ENCODE measurements around the gene ZSCAN12.
A peak's percentile ranks its signal among the peaks of the same experiment; 100 is the strongest.
"Not testable (repeated sequence)": the region's sequence is repeated elsewhere in the genome, so short reads cannot be mapped to it uniquely, and the experiment has no call there.

ZSCAN12 gene

GRCh38 chr6:28399350-28400121, at the start of gene ZSCAN12:
TSS of gene ZSCAN12 (minus strand) at chr6:28399747. CDS start at chr6:28398405, 1,342 bp downstream.
- DNase-seq (ENCODE audit: low read depth in 2 of 2) = peak; percentile 76 to 79

- no peak for DNase-seq (ENCODE audit: low read depth in 2 of 2)
Observed at GRCh38 chr6:28449056-28449455, 49.5 kb upstream of the ZSCAN12 start.

GRCh38 chr6:28447512-28447906, 48.0 kb upstream of the ZSCAN12 start:
- DNase-seq (ENCODE audit: low read depth in 2 of 2) = not testable (repeated sequence)

GRCh38 chr6:28446818-28447511, 47.4 kb upstream of the ZSCAN12 start:
- no peak for DNase-seq (ENCODE audit: low read depth in 2 of 2)

GRCh38 chr6:28444759-28445158, 45.2 kb upstream of the ZSCAN12 start:
- not testable (repeated sequence) for DNase-seq (ENCODE audit: low read depth in 2 of 2)

GRCh38 chr6:28443112-28443773, 43.7 kb upstream of the ZSCAN12 start, which contains the start of gene ZSCAN23:
TSS of gene ZSCAN23 (minus strand) at chr6:28443491. CDS start at chr6:28436266, 7,225 bp downstream.
- DNase-seq (ENCODE audit: low read depth in 2 of 2) = peak; percentile 64 to 66

GRCh38 chr6:28442586-28442985, 43.0 kb upstream of the ZSCAN12 start:
- no peak for DNase-seq (ENCODE audit: low read depth in 2 of 2)

- DNase-seq (ENCODE audit: low read depth in 2 of 2) = no peak
Observed at GRCh38 chr6:28436404-28436803, 36.9 kb upstream of the ZSCAN12 start.

- no peak for DNase-seq (ENCODE audit: low read depth in 2 of 2)
Observed at GRCh38 chr6:28433119-28433518, 33.6 kb upstream of the ZSCAN12 start.

GRCh38 chr6:28429781-28430180, 30.2 kb upstream of the ZSCAN12 start:
- DNase-seq (ENCODE audit: low read depth in 2 of 2) = no peak

- DNase-seq (ENCODE audit: low read depth in 2 of 2) = no peak
Observed at GRCh38 chr6:28425944-28426541, 26.5 kb upstream of the ZSCAN12 start.

GRCh38 chr6:28424163-28424562, 24.6 kb upstream of the ZSCAN12 start:
- DNase-seq (ENCODE audit: low read depth in 2 of 2) = no peak

GRCh38 chr6:28423546-28423945, 24.0 kb upstream of the ZSCAN12 start:
- no peak for DNase-seq (ENCODE audit: low read depth in 2 of 2)

GRCh38 chr6:28413681-28414080, 14.1 kb upstream of the ZSCAN12 start:
- DNase-seq (ENCODE audit: low read depth in 2 of 2) = no peak

- no peak for DNase-seq (ENCODE audit: low read depth in 2 of 2)
Observed at GRCh38 chr6:28410767-28411166, 11.2 kb upstream of the ZSCAN12 start.

GRCh38 chr6:28408076-28408802, 8.7 kb upstream of the ZSCAN12 start:
- DNase-seq (ENCODE audit: low read depth in 2 of 2) = no peak

- DNase-seq (ENCODE audit: low read depth in 2 of 2) = no peak
Observed at GRCh38 chr6:28407401-28407800, 7.9 kb upstream of the ZSCAN12 start.

- DNase-seq (ENCODE audit: low read depth in 2 of 2) = not testable (repeated sequence)
Observed at GRCh38 chr6:28403923-28404322, 4.4 kb upstream of the ZSCAN12 start.

- DNase-seq (ENCODE audit: low read depth in 2 of 2) = no peak
Observed at GRCh38 chr6:28402197-28402596, 2.6 kb upstream of the ZSCAN12 start.

- no peak for DNase-seq (ENCODE audit: low read depth in 2 of 2)
Observed at GRCh38 chr6:28401172-28401571, 1.6 kb upstream of the ZSCAN12 start.

GRCh38 chr6:28400122-28400451, 540 bp upstream of the ZSCAN12 start:
- no peak for DNase-seq (ENCODE audit: low read depth in 2 of 2)

GRCh38 chr6:28395918-28396317, 3.6 kb downstream of the ZSCAN12 start:
- no peak for DNase-seq (ENCODE audit: low read depth in 2 of 2)

Data from stimulated activated CD4-positive, alpha-beta T cell treated with anti-CD3 and anti-CD28 coated beads, Interleukin-1b, Interleukin-23, amount 100 ng/mL, for 4 hours (primary cell).